GM18861 (cell line): ENCODE measurements around the gene MEPE.

Experiments
- ATAC-seq: cut with Tn5 transposase; IDR thresholded peaks from one replicate; pipeline ENCODE4 v1.9.1; 2021; ENCODE audit not compliant: unreplicated experiment

Gene MEPE

GRCh38 chr4:87832669-87833068, at the start of gene MEPE:
MEPE (plus strand) TSS chr4:87832969; CDS start chr4:87834715, 1,746 bp downstream.
- ATAC-seq: no peak

GRCh38 chr4:87783781-87784180, 49.0 kb upstream of the MEPE start:
- ATAC-seq: no peak

- no peak for ATAC-seq
These were observed 46.8 kb upstream of the MEPE start for GRCh38 chr4:87785731-87786509.

GRCh38 chr4:87799301-87800113, 33.3 kb upstream of the MEPE start, which contains the start of gene IBSP:
IBSP (plus strand) TSS chr4:87799554; CDS start chr4:87802362, 2,808 bp downstream.
- no peak for ATAC-seq

GRCh38 chr4:87802858-87803257, 29.9 kb upstream of the MEPE start:
- no peak for ATAC-seq

GRCh38 chr4:87803421-87803820, 29.3 kb upstream of the MEPE start:
- no peak for ATAC-seq

- ATAC-seq: no peak
These were observed 27.9 kb upstream of the MEPE start for GRCh38 chr4:87804871-87805270.

- ATAC-seq: no peak
These were observed 26.8 kb upstream of the MEPE start for GRCh38 chr4:87805971-87806370.

GRCh38 chr4:87806520-87806919, 26.2 kb upstream of the MEPE start:
- no peak for ATAC-seq

- no peak for ATAC-seq
These were observed 25.4 kb upstream of the MEPE start for GRCh38 chr4:87807402-87807801.

GRCh38 chr4:87811977-87812376, 20.8 kb upstream of the MEPE start:
- ATAC-seq: no peak

GRCh38 chr4:87819281-87819919, 13.4 kb upstream of the MEPE start:
- ATAC-seq: no peak

- no peak for ATAC-seq
These were observed 9.6 kb upstream of the MEPE start for GRCh38 chr4:87823200-87823599.

GRCh38 chr4:87823724-87824123, 9.0 kb upstream of the MEPE start:
- ATAC-seq: no peak

- no peak for ATAC-seq
These were observed 8.4 kb upstream of the MEPE start for GRCh38 chr4:87824352-87824751.

- ATAC-seq: no peak
These were observed 1.6 kb downstream of the MEPE start for GRCh38 chr4:87834401-87834800.

- ATAC-seq: no peak
These were observed 2.4 kb downstream of the MEPE start for GRCh38 chr4:87835197-87835596.

- no peak for ATAC-seq
These were observed 3.0 kb downstream of the MEPE start for GRCh38 chr4:87835743-87836142.

- ATAC-seq: no peak
These were observed 5.4 kb downstream of the MEPE start for GRCh38 chr4:87838205-87838604.

GRCh38 chr4:87838890-87839591, 6.3 kb downstream of the MEPE start:
- no peak for ATAC-seq

- ATAC-seq: no peak
These were observed 6.8 kb downstream of the MEPE start for GRCh38 chr4:87839592-87839946.
